IMR-90 (cell line): ENCODE results near the gene RHBDF1. TPM values are rescaled to one million over a fixed set of nuclear protein-coding genes. Genes with fewer than 3 reads are reported as not detected.

Source experiments
- ATAC-seq: fragments of 200-7000 bp; cut with Tn5 transposase; 2 replicates; pipeline ENCODE4 v1.9.1; 2020; ENCODE audit warnings: low read depth, mild to moderate bottlenecking, moderate library complexity
- BruUV-seq: library from RNA; stranded (reverse); fragments of 400-500 nt; replicated peaks from 2 replicates; lab custom pipeline; 2021; lab: Mats Ljungman, UMichigan
- CTCF ChIA-PET: fragments of 300-600 bp; formaldehyde crosslinking; extraction: SDS; loops from one replicate; lab custom pipeline; 2021; ENCODE audit warnings: antibody characterized with exemption; lab: Yijun Ruan, JAX
- POLR2A ChIA-PET: fragments of 300-600 bp; sonication (Branson Sonifier 250); formaldehyde crosslinking; loops from one replicate; lab custom pipeline; 2022; ENCODE audit warnings: antibody characterized with exemption; ENCODE audit not compliant: unreplicated experiment; lab: Charles Lee
- DNase-seq: peaks from one replicate; pipeline ENCODE4 v3.0.0; 2013
- H2AFZ ChIP-seq: replicated peaks from 2 replicates; pipeline ENCODE3; 2013; ENCODE audit warnings: low read length, mild to moderate bottlenecking; ENCODE audit not compliant: poor library complexity
- H2AK5ac ChIP-seq: 2 replicates; pipeline ENCODE4 v1.6.1; 2013; ENCODE audit warnings: low read depth, low read length, inconsistent platforms
- H2AK9ac ChIP-seq: replicated peaks from 2 replicates; pipeline ENCODE3; 2013; ENCODE audit warnings: mild to moderate bottlenecking, low read depth, low read length, moderate library complexity; ENCODE audit not compliant: poor library complexity
- H2BK120ac ChIP-seq: 2 replicates; pipeline ENCODE4 v1.6.1; 2013; ENCODE audit warnings: low read depth, low read length, inconsistent platforms
- H2BK15ac ChIP-seq: 3 replicates; pipeline ENCODE4 v1.6.1; 2013; ENCODE audit warnings: low read depth, low read length, inconsistent platforms
- H2BK20ac ChIP-seq: 2 replicates; pipeline ENCODE4 v1.6.1; 2013; ENCODE audit warnings: low read depth, mild to moderate bottlenecking, inconsistent platforms, low read length, moderate library complexity
- H2BK5ac ChIP-seq: 2 replicates; pipeline ENCODE4 v1.6.1; 2013; ENCODE audit warnings: mild to moderate bottlenecking, low read depth, low read length, inconsistent platforms; ENCODE audit not compliant: poor library complexity, severe bottlenecking
- H3K14ac ChIP-seq: replicated peaks from 2 replicates; pipeline ENCODE4 v1.6.1; 2013; ENCODE audit warnings: low read depth, low read length, inconsistent platforms
- H3K18ac ChIP-seq: 2 replicates; pipeline ENCODE4 v1.6.1; 2013; ENCODE audit warnings: low read depth, low read length, control low read depth
- H3K23ac ChIP-seq: 2 replicates; pipeline ENCODE4 v1.6.1; 2013; ENCODE audit warnings: low read depth, low read length, inconsistent platforms
- H3K27ac ChIP-seq: 2 replicates; pipeline ENCODE4 v1.5.1; 2013; ENCODE audit warnings: mild to moderate bottlenecking, control low read depth, low read length; ENCODE audit not compliant: insufficient read depth
- H3K27me3 ChIP-seq: 2 replicates; pipeline ENCODE4 v1.6.1; 2013; ENCODE audit warnings: low read length; ENCODE audit not compliant: control insufficient read depth, insufficient read depth
- H3K36me3 ChIP-seq: 2 replicates; pipeline ENCODE4 v1.6.1; 2013; ENCODE audit warnings: low read length, mixed read lengths; ENCODE audit not compliant: control insufficient read depth, insufficient read depth
- H3K4ac ChIP-seq: 2 replicates; pipeline ENCODE4 v1.6.1; 2013; ENCODE audit warnings: low read depth, low read length, inconsistent platforms
- H3K4me1 ChIP-seq: 2 replicates; pipeline ENCODE4 v1.6.1; 2013; ENCODE audit warnings: low read length, mixed read lengths; ENCODE audit not compliant: control insufficient read depth, insufficient read depth
- H3K4me2 ChIP-seq: 2 replicates; pipeline ENCODE4 v1.6.1; 2013; ENCODE audit warnings: low read depth, mild to moderate bottlenecking, control low read depth, low read length, moderate library complexity
- H3K4me3 ChIP-seq: 2 replicates; pipeline ENCODE4 v1.5.1; 2013; ENCODE audit warnings: low read depth, mild to moderate bottlenecking, control low read depth, low read length, moderate library complexity; ENCODE audit not compliant: insufficient read depth
- H3K56ac ChIP-seq: 2 replicates; pipeline ENCODE4 v1.6.1; 2013; ENCODE audit warnings: low read length, inconsistent platforms; ENCODE audit not compliant: insufficient read depth; ENCODE audit errors: extremely low read depth
- H3K79me1 ChIP-seq, 2 experiments: 2 replicates each; pipeline ENCODE4 v1.6.1; 2013; ENCODE audit warnings: low read length in 2 of 2, inconsistent platforms in 1 of 2, low read depth in 1 of 2
- H3K9ac ChIP-seq: 2 replicates; pipeline ENCODE4 v1.6.1; 2013; ENCODE audit warnings: low read depth, low read length, control low read depth
- H3K9me1 ChIP-seq: 2 replicates; pipeline ENCODE4 v1.6.1; 2013; ENCODE audit warnings: low read length, inconsistent platforms; ENCODE audit not compliant: insufficient read depth
- H3K9me3 ChIP-seq: 2 replicates; pipeline ENCODE4 v1.6.1; 2013; ENCODE audit warnings: low read length; ENCODE audit not compliant: control insufficient read depth, insufficient read depth
- H4K20me1 ChIP-seq: 2 replicates; pipeline ENCODE4 v1.6.1; 2013; ENCODE audit warnings: low read length, inconsistent platforms; ENCODE audit not compliant: insufficient read depth
- H4K5ac ChIP-seq: 2 replicates; pipeline ENCODE4 v1.6.1; 2013; ENCODE audit warnings: mild to moderate bottlenecking, low read depth, low read length, control low read depth
- H4K8ac ChIP-seq, 2 experiments: 2 replicates each; pipeline ENCODE4 v1.6.1; 2013; ENCODE audit warnings: low read depth in 2 of 2, low read length in 2 of 2, control low read depth in 1 of 2, inconsistent platforms in 1 of 2
- H4K91ac ChIP-seq: 2 replicates; pipeline ENCODE4 v1.6.1; 2013; ENCODE audit warnings: low read depth, low read length, inconsistent platforms; ENCODE audit not compliant: insufficient read depth
- POLR2A ChIP-seq: IDR thresholded peaks from 2 replicates; pipeline ENCODE4 v1.6.1; 2012; ENCODE audit warnings: mild to moderate bottlenecking, low read depth, low read length
- WGBS, 2 experiments: methylation state at CpG; one replicate each; pipeline versions ENCODE4 v1.1.5 to v1.1.7; 2013; ENCODE audit warnings: missing lambda C conversion rate in 2 of 2; ENCODE audit not compliant: insufficient read length in 1 of 2; ENCODE audit errors: extremely low coverage in 2 of 2; 5-methylcytosine and 5-hydroxymethylcytosine counted together
- dilution Hi-C: fragments of 300-500 bp; cut with HindIII; formaldehyde crosslinking; loops from one replicate; pipeline ENCODE4 v1.14.3; 2018; ENCODE audit warnings: low sequenced_read_pairs; ENCODE audit not compliant: unreplicated experiment
- in situ Hi-C: fragments of 300-500 bp; cut with MboI; formaldehyde crosslinking; loops from 3 replicates; pipeline ENCODE4 v1.14.3; 2019; ENCODE audit warnings: low sequenced_read_pairs, inconsistent platforms, mixed read lengths
- intact Hi-C: fragments of 100-400 bp; cut with micrococcal nuclease; formaldehyde crosslinking; loops from 2 replicates; pipeline ENCODE4 v1.10.0; 2022
- polyA plus RNA-seq, 3 experiments: library from polyadenylated mRNA; depleted of rRNA; stranded (reverse); fragments of >200 nt; gene quantifications; 2 replicates each; pipeline ENCODE4 v1.2.3, GENCODE V29; 2012; ENCODE audit warnings: low replicate concordance in 1 of 3
- total RNA-seq: library from RNA; depleted of rRNA; stranded (reverse); fragments of >200 nt; gene quantifications from 2 replicates; pipeline ENCODE4 v1.2.3, GENCODE V29; 2012

The RHBDF1 gene
- total and polyA plus RNA-seq, 2 of the 4 experiments (the other 2 are of a cell fraction) = 13.8 to 86.6 TPM

GRCh38 chr16:85865-86264 is 13.4 kb upstream of the RHBDF1 start:
- 0 out of 2 replicates have a peak, but pooled peaks cover 10% of the 10 kb centered on the region for H3K9me1 ChIP-seq
- TSS peak; percentile 85 for BruUV-seq
- peaks cover 21% of the 10 kb centered on the region for H4K20me1 ChIP-seq
- H2AFZ ChIP-seq = no peak overlapping the region
- no peaks in the 10 kb centered on the region for H3K27me3 ChIP-seq
- peaks cover 13 to 70% of the 10 kb centered on the region in 2 experiments; a peak in 3 of 4 replicates for H3K79me1 ChIP-seq
- no peak overlapping the region; the same call in 1 of the 2 replicates for H2BK120ac ChIP-seq
- peak overlapping the region; percentile 11 for H2BK5ac ChIP-seq
- H4K8ac ChIP-seq = no peak overlapping the region
- no peak overlapping the region for H3K4me2 ChIP-seq
- peak overlapping the region; percentile 22 for H3K4ac ChIP-seq
- H3K4me3 ChIP-seq = no peak overlapping the region
- 68% methylated on average over 3 of the region's 9 CpGs; no CpG with 5 or more reads in 1 of the 2 experiments for WGBS, 2 experiments
- no peak overlapping the region for H3K9ac ChIP-seq
- H3K4me1 ChIP-seq = peaks cover 18% of the 10 kb centered on the region
- no peak overlapping the region for H2BK15ac ChIP-seq
- H3K9me3 ChIP-seq = no peaks in the 10 kb centered on the region
- peak overlapping the region; percentile 35; the same call in 1 of the 2 replicates for H2AK5ac ChIP-seq
- dilution Hi-C loops = no loop called here
- no peak overlapping the region for H3K23ac ChIP-seq
- H2AK9ac ChIP-seq = peak overlapping the region; percentile 93
- in situ Hi-C loops = no loop called here
- ChIA-PET POLR2A (no interaction called here), CTCF (interaction anchor here (1.3 to 2.3 kb wide), 2 partner anchors 11 to 20 kb away, joined by 5 to 14 read pairs; no protein-coding TSS in a partner anchor)
- no peak overlapping the region for H4K5ac ChIP-seq
- intact Hi-C loops = no loop called here
- H3K18ac ChIP-seq = no peak overlapping the region
- no peak overlapping the region for H3K14ac ChIP-seq
- H4K91ac ChIP-seq = no peak overlapping the region
- ATAC-seq (no peak), DNase-seq (no peak)
- H2BK20ac ChIP-seq = no peak overlapping the region
- no peak for TF ChIP-seq POLR2A
- peaks cover 64% of the 10 kb centered on the region for H3K36me3 ChIP-seq
- H3K27ac ChIP-seq = peak overlapping the region; percentile 79
- H3K56ac ChIP-seq = no peak overlapping the region
